H1 (cell line): ENCODE results near the gene ANGPTL5. TPM values are rescaled to one million over a fixed set of nuclear protein-coding genes. Genes with fewer than 3 reads are reported as not detected.

Experiments
- CTCF ChIA-PET: fragments of 300-600 bp; sonication (Branson Sonifier 250); formaldehyde crosslinking; loops from one replicate; lab custom pipeline; 2021; ENCODE audit not compliant: partially characterized antibody; lab: Charles Lee
- POLR2A ChIA-PET: fragments of 300-600 bp; sonication (Branson Sonifier 250); formaldehyde crosslinking; loops from one replicate; lab custom pipeline; 2021; ENCODE audit warnings: inconsistent platforms; ENCODE audit not compliant: partially characterized antibody; lab: Charles Lee
- DNase-seq, 2 experiments: peaks; one replicate each; pipeline versions ENCODE4 v3.0.0 to v3.0.0-alpha.2; 2010 to 2022; ENCODE audit warnings: low spot score in 2 of 2, low read depth in 1 of 2, mixed read lengths in 1 of 2
- FAIRE-seq: peaks from 2 replicates; lab custom pipeline; 2011; peaks lifted over from hg19 to GRCh38; lab: Jason Lieb, UNC
- H2AFZ ChIP-seq: 2 replicates; pipeline ENCODE4 v1.8.1; 2012; ENCODE audit warnings: low read length, inconsistent platforms
- H2AK5ac ChIP-seq: 2 replicates; pipeline ENCODE4 v1.6.1; 2013; ENCODE audit warnings: low read depth, low read length
- H2BK120ac ChIP-seq: replicated peaks from 2 replicates; pipeline ENCODE3; 2013; ENCODE audit warnings: low read depth, low read length, inconsistent platforms
- H2BK12ac ChIP-seq: 2 replicates; pipeline ENCODE4 v1.6.1; 2013; ENCODE audit warnings: low read depth, low read length
- H2BK15ac ChIP-seq: 2 replicates; pipeline ENCODE4 v1.6.1; 2013; ENCODE audit warnings: low read length
- H2BK20ac ChIP-seq: 2 replicates; pipeline ENCODE4 v1.6.1; 2013; ENCODE audit warnings: low read length
- H2BK5ac ChIP-seq: 2 replicates; pipeline ENCODE4 v1.6.1; 2013; ENCODE audit warnings: low read depth, low read length
- H3K14ac ChIP-seq: 2 replicates; pipeline ENCODE4 v1.6.1; 2013; ENCODE audit warnings: inconsistent platforms; ENCODE audit not compliant: insufficient read length
- H3K18ac ChIP-seq: 2 replicates; pipeline ENCODE4 v1.6.1; 2013; ENCODE audit warnings: low read length; ENCODE audit errors: extremely low read depth
- H3K23ac ChIP-seq: 2 replicates; pipeline ENCODE4 v1.6.1; 2013; ENCODE audit warnings: inconsistent platforms; ENCODE audit not compliant: insufficient read length
- H3K23me2 ChIP-seq: 2 replicates; pipeline ENCODE4 v1.6.1; 2013; ENCODE audit warnings: low read depth, low read length
- H3K27ac ChIP-seq: 2 replicates; pipeline ENCODE4 v1.6.1; 2011; ENCODE audit warnings: low read depth, low read length, inconsistent platforms
- H3K27me3 ChIP-seq, 4 experiments: replicated peaks in 1 of 4; 1 replicate in 1 of 4; 2 replicates in 3 of 4; pipeline versions ENCODE4 v1.6.1 to v1.8.1; 2011 to 2013; ENCODE audit warnings: low read length in 3 of 4, mild to moderate bottlenecking in 3 of 4, inconsistent platforms in 2 of 4, mixed read lengths in 2 of 4, moderate library complexity in 1 of 4; ENCODE audit not compliant: control insufficient read depth in 3 of 4, insufficient read depth in 3 of 4; ENCODE audit errors: extremely low read depth in 1 of 4
- H3K36me3 ChIP-seq, 4 experiments: 2 replicates each; pipeline versions ENCODE4 v1.6.1 to v1.8.1; 2011 to 2013; ENCODE audit warnings: mild to moderate bottlenecking in 4 of 4, low read length in 3 of 4, moderate library complexity in 2 of 4, control low read depth in 1 of 4, inconsistent platforms in 1 of 4; ENCODE audit not compliant: insufficient read depth in 4 of 4, control insufficient read depth in 2 of 4
- H3K4ac ChIP-seq: replicated peaks from 2 replicates; pipeline ENCODE3; 2013; ENCODE audit warnings: low read length, low read depth, mixed read lengths, inconsistent platforms; ENCODE audit not compliant: insufficient read length
- H3K4me1 ChIP-seq, 4 experiments: replicated peaks in 1 of 4; 1 replicate in 1 of 4; 2 replicates in 3 of 4; pipeline versions ENCODE4 v1.6.1 to v1.8.1; 2011 to 2013; ENCODE audit warnings: low read length in 3 of 4, inconsistent platforms in 2 of 4, mixed read lengths in 1 of 4; ENCODE audit not compliant: insufficient read depth in 4 of 4, control insufficient read depth in 3 of 4
- H3K4me2 ChIP-seq, 2 experiments: 2 replicates each; pipeline versions ENCODE4 v1.6.1 to v1.8.1; 2011 to 2013; ENCODE audit warnings: low read depth in 2 of 2, low read length in 2 of 2, control low read depth in 1 of 2, inconsistent platforms in 1 of 2, mild to moderate bottlenecking in 1 of 2; ENCODE audit not compliant: insufficient read depth in 1 of 2
- H3K4me3 ChIP-seq, 4 experiments: fragments of 200-600, 300-600 bp in 1 of 4; sonication (generic), shearing (Covaris generic), sonication (Bioruptor Twin) in 1 of 4; 2 replicates each; pipeline versions ENCODE4 v1.5.1 to v1.8.1; 2011 to 2016; ENCODE audit warnings: low read length in 4 of 4, low read depth in 3 of 4, control low read depth in 2 of 4, inconsistent platforms in 2 of 4, mild to moderate bottlenecking in 2 of 4, mixed read lengths in 1 of 4, moderate library complexity in 1 of 4; ENCODE audit not compliant: insufficient read depth in 2 of 4; ENCODE audit errors: extremely low read depth in 1 of 4
- H3K56ac ChIP-seq: replicated peaks from 2 replicates; pipeline ENCODE3; 2013; ENCODE audit warnings: low read depth, mild to moderate bottlenecking, mixed read lengths, low read length, inconsistent platforms; ENCODE audit not compliant: insufficient read length
- H3K79me1 ChIP-seq: 2 replicates; pipeline ENCODE4 v1.6.1; 2013; ENCODE audit warnings: low read depth, low read length, control low read depth
- H3K79me2 ChIP-seq, 2 experiments: 2 replicates each; pipeline versions ENCODE4 v1.6.1 to v1.8.1; 2012 to 2013; ENCODE audit warnings: low read length in 2 of 2, mild to moderate bottlenecking in 2 of 2, inconsistent platforms in 1 of 2; ENCODE audit not compliant: insufficient read depth in 2 of 2, control insufficient read depth in 1 of 2
- H3K9ac ChIP-seq, 4 experiments: replicated peaks in 1 of 4; 1 replicate in 1 of 4; 2 replicates in 3 of 4; pipeline versions ENCODE4 v1.6.1 to v1.8.1; 2011 to 2013; ENCODE audit warnings: low read depth in 3 of 4, low read length in 3 of 4, control low read depth in 2 of 4, mild to moderate bottlenecking in 2 of 4, moderate library complexity in 2 of 4, inconsistent platforms in 1 of 4; ENCODE audit errors: extremely low read depth in 1 of 4
- H3K9me3 ChIP-seq, 2 experiments: 2 replicates each; pipeline versions ENCODE4 v1.6.1 to v1.8.1; 2012 to 2013; ENCODE audit warnings: mild to moderate bottlenecking in 2 of 2, moderate library complexity in 2 of 2, control low read depth in 1 of 2, inconsistent platforms in 1 of 2, low read depth in 1 of 2, low read length in 1 of 2, mixed read lengths in 1 of 2; ENCODE audit not compliant: insufficient read depth in 2 of 2
- H4K20me1 ChIP-seq, 2 experiments: replicated peaks in 1 of 2; 2 replicates each; pipeline versions ENCODE3 to v1.8.1; 2011 to 2013; ENCODE audit warnings: inconsistent platforms in 2 of 2, low read length in 2 of 2, mild to moderate bottlenecking in 1 of 2; ENCODE audit not compliant: insufficient read depth in 2 of 2, control insufficient read depth in 1 of 2
- H4K5ac ChIP-seq: 2 replicates; pipeline ENCODE4 v1.6.1; 2013; ENCODE audit warnings: low read length, low read depth, mixed read lengths, inconsistent platforms; ENCODE audit not compliant: insufficient read length
- H4K8ac ChIP-seq: 2 replicates; pipeline ENCODE4 v1.8.0; 2013; ENCODE audit warnings: mild to moderate bottlenecking, moderate library complexity, low read length, inconsistent platforms; ENCODE audit not compliant: insufficient read depth; ENCODE audit errors: extremely low read depth
- H4K91ac ChIP-seq: replicated peaks from 2 replicates; pipeline ENCODE3; 2013; ENCODE audit warnings: low read length, mixed read lengths, inconsistent platforms; ENCODE audit not compliant: insufficient read length
- KDM1A ChIP-seq: fragments of 200-600, 300-600 bp; sonication (generic); IDR thresholded peaks from 2 replicates; pipeline ENCODE4 v1.7.1; 2016; ENCODE audit warnings: mild to moderate bottlenecking, low read length, borderline replicate concordance
- KDM4A ChIP-seq: IDR thresholded peaks from one replicate; pipeline ENCODE4 v1.7.1; 2012; ENCODE audit warnings: low read depth, mild to moderate bottlenecking, moderate library complexity, low read length, inconsistent platforms; ENCODE audit not compliant: severe bottlenecking
- MAFK ChIP-seq: IDR thresholded peaks from 2 replicates; pipeline ENCODE4 v1.6.1; 2012; ENCODE audit warnings: low read depth, mild to moderate bottlenecking, improper control_type of control experiment, low read length
- RBBP5 ChIP-seq: IDR thresholded peaks from 2 replicates; pipeline ENCODE4 v1.7.1; 2012; ENCODE audit warnings: low read depth, mild to moderate bottlenecking, inconsistent platforms, low read length, moderate library complexity, borderline replicate concordance
- SAP30 ChIP-seq: fragments of 300-600 bp; sonication (generic); IDR thresholded peaks from 2 replicates; pipeline ENCODE4 v1.7.1; 2012; ENCODE audit warnings: low read length, moderate library complexity, mild to moderate bottlenecking, inconsistent platforms; ENCODE audit not compliant: insufficient read depth, insufficient replicate concordance
- SIX5 ChIP-seq: IDR thresholded peaks from 2 replicates; pipeline ENCODE4 v1.6.1; 2011; ENCODE audit warnings: mild to moderate bottlenecking, low read depth, low read length
- SRF ChIP-seq: IDR thresholded peaks from 2 replicates; pipeline ENCODE4 v1.6.1; 2011; ENCODE audit warnings: mild to moderate bottlenecking, low read depth, low read length, moderate library complexity
- TCF12 ChIP-seq: IDR thresholded peaks from 2 replicates; pipeline ENCODE4 v1.6.1; 2011; ENCODE audit warnings: low read depth, mild to moderate bottlenecking, low read length
- TEAD4 ChIP-seq: IDR thresholded peaks from 2 replicates; pipeline ENCODE4 v1.6.1; 2012; ENCODE audit warnings: low read depth, low read length, inconsistent platforms, mixed read lengths
- YY1 ChIP-seq: IDR thresholded peaks from 2 replicates; pipeline ENCODE4 v1.6.1; 2011; ENCODE audit warnings: low read depth, mild to moderate bottlenecking, low read length
- WGBS, 2 experiments: shearing (Covaris generic) in 1 of 2; methylation state at CpG; one replicate each; pipeline versions ENCODE4 v1.1.6 to v1.1.7; 2013 to 2015; ENCODE audit warnings: low lambda C conversion rate in 2 of 2, mixed read lengths in 2 of 2, inconsistent platforms in 1 of 2, low coverage in 1 of 2, missing lambda C conversion rate in 1 of 2; ENCODE audit not compliant: insufficient replicate concordance in 2 of 2, insufficient coverage in 1 of 2, insufficient read length in 1 of 2; ENCODE audit errors: extremely low coverage in 1 of 2, missing lambda C conversion rate in 1 of 2; 5-methylcytosine and 5-hydroxymethylcytosine counted together
- polyA plus RNA-seq, 7 experiments: library from polyadenylated mRNA; depleted of rRNA in 3 of 7; stranded (reverse) in 5 of 7; unstranded in 2 of 7; fragments of >200 nt in 5 of 7; fragments of 200-250 nt in 2 of 7; gene quantifications; 1 replicate in 5 of 7; 2 replicates in 1 of 7; 4 replicates in 1 of 7; pipeline versions ENCODE4 v1.2.1 to v1.2.3, GENCODE V29; 2011 to 2013; ENCODE audit warnings: missing spikeins in 2 of 7, mixed read lengths in 2 of 7
- total RNA-seq: library from RNA; stranded (reverse); fragmentation: NEBNext Ultra II Directional; extraction: Animal tissue kit (Norgen Biotek cat#: 25700); gene quantifications from 2 replicates; pipeline ENCODE4 v1.2.1, GENCODE V29; 2021

The ANGPTL5 gene
- total and polyA plus RNA-seq, 2 of the 8 experiments (the other 6 are each of a cell fraction or from before 2014, with no cell fraction given), result not detected

- Histone ChIP-seq H3K4me2 (no peak overlapping the region), H4K5ac (no peak overlapping the region), H3K9me3 (no peaks in the 10 kb centered on the region), H3K79me2 (no peaks in the 10 kb centered on the region), H3K18ac (no peak overlapping the region), H2AFZ (peak overlapping the region; percentile 96), H2BK20ac (no peak overlapping the region), H4K91ac (no peak overlapping the region), H4K20me1 (no peaks in the 10 kb centered on the region), H3K27me3 (no peaks in the 10 kb centered on the region), H3K4ac (no peak overlapping the region), H2BK5ac (no peak overlapping the region), H2BK15ac (no peak overlapping the region), H3K56ac (no peak overlapping the region), H3K27ac (no peak overlapping the region), H3K23me2 (no peaks in the 10 kb centered on the region), H2AK5ac (no peak overlapping the region), H3K79me1 (no peaks in the 10 kb centered on the region), H4K8ac (no peak overlapping the region), H2BK12ac (no peak overlapping the region), H3K4me3 (no peak overlapping the region), H3K4me1 (no peaks in the 10 kb centered on the region), H3K14ac (no peak overlapping the region), H3K23ac (no peak overlapping the region), H3K36me3 (no peaks in the 10 kb centered on the region), H3K9ac (no peak overlapping the region), H2BK120ac (no peak overlapping the region)
- ChIA-PET POLR2A (no interaction called here), CTCF (interaction anchor here (0.7 to 5.2 kb wide), 18 partner anchors 10 to 1055 kb away, joined by 3 to 87 read pairs (median 4); partner anchors contain the start of gene CEP126)
- FAIRE-seq (peak; percentile 32), DNase-seq (no peak)
- 81% methylated on average over 4 of the region's 4 CpGs; no CpG with 5 or more reads in 1 of the 2 experiments for WGBS, 2 experiments
- TF ChIP-seq KDM4A (no peak), SIX5 (no peak), TCF12 (no peak), RBBP5 (no peak), TEAD4 (no peak), KDM1A (no peak), SAP30 (no peak), SRF (no peak), YY1 (peak; percentile 59; the same call in 1 of the 2 replicates), MAFK (no peak)
Observed at GRCh38 chr11:101880222-101880621, 36.1 kb downstream of the ANGPTL5 start.
